ELF-1 (cell line): Measurements from ENCODE around the gene SCRG1.

Experiments
- DNase-seq: peaks from one replicate; pipeline ENCODE4 v3.0.0-alpha.2; 2016; ENCODE audit warnings: low read depth, low spot score

The SCRG1 gene

GRCh38 chr4:173398779-173399415 lies at the start of gene SCRG1:
Gene SCRG1, minus strand, starts transcription at chr4:173399116. Its CDS starts 7,702 bp downstream, at chr4:173391414.
- DNase-seq, result peak; percentile 12

GRCh38 chr4:173448103-173448502 lies 49.2 kb upstream of the SCRG1 start:
- no peak for DNase-seq

- DNase-seq, result no peak
Observed at GRCh38 chr4:173446416-173446815, 47.5 kb upstream of the SCRG1 start.

- DNase-seq, result no peak
Observed at GRCh38 chr4:173443121-173443520, 44.2 kb upstream of the SCRG1 start.

GRCh38 chr4:173442223-173442932 lies 43.5 kb upstream of the SCRG1 start:
- DNase-seq, result no peak

GRCh38 chr4:173440888-173441287 lies 42.0 kb upstream of the SCRG1 start:
- no peak for DNase-seq

- no peak for DNase-seq
Observed at GRCh38 chr4:173436771-173437265, 37.9 kb upstream of the SCRG1 start.

- DNase-seq, result peak; percentile 10
Observed at GRCh38 chr4:173436149-173436579, 37.2 kb upstream of the SCRG1 start.

- DNase-seq, result no peak
Observed at GRCh38 chr4:173434231-173434630, 35.3 kb upstream of the SCRG1 start.

- DNase-seq, result no peak
Observed at GRCh38 chr4:173433447-173433846, 34.5 kb upstream of the SCRG1 start.

- DNase-seq, result no peak
Observed at GRCh38 chr4:173432430-173432829, 33.5 kb upstream of the SCRG1 start.

- DNase-seq, result no peak
Observed at GRCh38 chr4:173426064-173426463, 27.1 kb upstream of the SCRG1 start.

- no peak for DNase-seq
Observed at GRCh38 chr4:173424899-173425805, 26.2 kb upstream of the SCRG1 start.

GRCh38 chr4:173420801-173421200 lies 21.9 kb upstream of the SCRG1 start:
- no peak for DNase-seq

GRCh38 chr4:173420324-173420752 lies 21.4 kb upstream of the SCRG1 start:
- no peak for DNase-seq

- no peak for DNase-seq
Observed at GRCh38 chr4:173418639-173419038, 19.7 kb upstream of the SCRG1 start.

GRCh38 chr4:173417833-173418232 lies 18.9 kb upstream of the SCRG1 start:
- DNase-seq, result no peak

- DNase-seq, result peak; percentile 41
Observed at GRCh38 chr4:173415885-173416653, 17.2 kb upstream of the SCRG1 start.

- DNase-seq, result no peak
Observed at GRCh38 chr4:173415092-173415491, 16.2 kb upstream of the SCRG1 start.

GRCh38 chr4:173414456-173414855 lies 15.5 kb upstream of the SCRG1 start:
- no peak for DNase-seq

- no peak for DNase-seq
Observed at GRCh38 chr4:173413036-173413435, 14.1 kb upstream of the SCRG1 start.
